ENCODE data around the gene CACNA1D.

Gene CACNA1D

GRCh38 chr3:53747559-53747958, 253.1 kb downstream of the CACNA1D start:
- Histone ChIP-seq H3K4me3 (ENCODE audit: low read length) (no peak overlapping the region), H3K27ac (ENCODE audit: low read length) (no peak overlapping the region), H3K9ac (ENCODE audit: low read length) (peak overlapping the region; percentile 70; the same call in 1 of the 2 replicates), H3K9me3 (ENCODE audit: insufficient read depth, low read length) (no peaks in the 10 kb centered on the region), H3K36me3 (replicated peaks; ENCODE audit: low read depth, low read length) (no peaks in the 10 kb centered on the region), H3K4me1 (ENCODE audit: low read length) (peaks cover 66% of the 10 kb centered on the region), H2AFZ (ENCODE audit: low read depth, low read length) (no peak overlapping the region), H3K79me2 (ENCODE audit: low read length) (no peaks in the 10 kb centered on the region), H4K20me1 (ENCODE audit: insufficient read depth, low read length) (no peaks in the 10 kb centered on the region), H3K4me2 (ENCODE audit: low read length) (peak overlapping the region; percentile 81; the same call in 1 of the 2 replicates), H3K27me3 (ENCODE audit: low read depth, low read length) (no peaks in the 10 kb centered on the region)
- no peak for TF ChIP-seq EZH2phosphoT487 (IDR thresholded peaks at IDR 0.05; ENCODE audit: low read depth)
- TF ChIP-seq CTCF (IDR thresholded peaks at IDR 0.05; ENCODE audit: low read depth, low read length): no peak

- no peaks in the 10 kb centered on the region for H4K20me1 ChIP-seq (ENCODE audit: insufficient read depth, low read length)
- TF ChIP-seq CTCF (IDR thresholded peaks at IDR 0.05; ENCODE audit: low read depth, low read length): no peak
- H3K9me3 ChIP-seq (ENCODE audit: insufficient read depth, low read length): no peaks in the 10 kb centered on the region
- no peaks in the 10 kb centered on the region for H3K27me3 ChIP-seq (ENCODE audit: low read depth, low read length)
- no peaks in the 10 kb centered on the region for H3K79me2 ChIP-seq (ENCODE audit: low read length)
- H3K4me2 ChIP-seq (ENCODE audit: low read length): peak overlapping the region; percentile 81
- no peaks in the 10 kb centered on the region for H3K36me3 ChIP-seq (replicated peaks; ENCODE audit: low read depth, low read length)
- peak overlapping the region; percentile 93 for H3K27ac ChIP-seq (ENCODE audit: low read length)
- peak overlapping the region; percentile 80 for H3K9ac ChIP-seq (ENCODE audit: low read length)
- peak overlapping the region; percentile 61 for H3K4me3 ChIP-seq (ENCODE audit: low read length)
- H2AFZ ChIP-seq (ENCODE audit: low read depth, low read length): no peak overlapping the region
- peaks cover 74% of the 10 kb centered on the region for H3K4me1 ChIP-seq (ENCODE audit: low read length)
Observed at GRCh38 chr3:53748512-53749271, 254.3 kb downstream of the CACNA1D start.

GRCh38 chr3:53749448-53749847, 255.0 kb downstream of the CACNA1D start:
- Histone ChIP-seq H3K4me1 (ENCODE audit: low read length) (peaks cover 74% of the 10 kb centered on the region), H4K20me1 (ENCODE audit: insufficient read depth, low read length) (no peaks in the 10 kb centered on the region), H3K4me2 (ENCODE audit: low read length) (peak overlapping the region; percentile 77), H3K36me3 (replicated peaks; ENCODE audit: low read depth, low read length) (no peaks in the 10 kb centered on the region), H3K9ac (ENCODE audit: low read length) (peak overlapping the region; percentile 80), H3K79me2 (ENCODE audit: low read length) (no peaks in the 10 kb centered on the region), H2AFZ (ENCODE audit: low read depth, low read length) (no peak overlapping the region), H3K27ac (ENCODE audit: low read length) (peak overlapping the region; percentile 93), H3K27me3 (ENCODE audit: low read depth, low read length) (no peaks in the 10 kb centered on the region), H3K4me3 (ENCODE audit: low read length) (peak overlapping the region; percentile 61), H3K9me3 (ENCODE audit: insufficient read depth, low read length) (no peaks in the 10 kb centered on the region)
- TF ChIP-seq CTCF (IDR thresholded peaks at IDR 0.05; ENCODE audit: low read depth, low read length) (no peak), EZH2phosphoT487 (IDR thresholded peaks at IDR 0.05; ENCODE audit: low read depth) (no peak)

- Histone ChIP-seq H3K9ac (ENCODE audit: low read length) (peak overlapping the region; percentile 80), H3K27me3 (ENCODE audit: low read depth, low read length) (no peaks in the 10 kb centered on the region), H3K4me2 (ENCODE audit: low read length) (peak overlapping the region; percentile 77), H3K9me3 (ENCODE audit: insufficient read depth, low read length) (no peaks in the 10 kb centered on the region), H3K79me2 (ENCODE audit: low read length) (no peaks in the 10 kb centered on the region), H4K20me1 (ENCODE audit: insufficient read depth, low read length) (no peaks in the 10 kb centered on the region), H3K36me3 (replicated peaks; ENCODE audit: low read depth, low read length) (no peaks in the 10 kb centered on the region), H2AFZ (ENCODE audit: low read depth, low read length) (0 out of 2 replicates have a peak overlapping the region, but pooled peaks have one; percentile 0), H3K4me3 (ENCODE audit: low read length) (peak overlapping the region; percentile 61), H3K27ac (ENCODE audit: low read length) (peak overlapping the region; percentile 93), H3K4me1 (ENCODE audit: low read length) (peaks cover 73% of the 10 kb centered on the region)
- TF ChIP-seq CTCF (IDR thresholded peaks at IDR 0.05; ENCODE audit: low read depth, low read length) (no peak), EZH2phosphoT487 (IDR thresholded peaks at IDR 0.05; ENCODE audit: low read depth) (no peak)
Observed at GRCh38 chr3:53750253-53751210, 256.1 kb downstream of the CACNA1D start.

All from OCI-LY3 (cell line).